Epidermal melanocyte (primary cell): Measurements from ENCODE around the gene PPP2R5E.
"Not testable (repeated sequence)": the region's sequence is repeated elsewhere in the genome, so short reads cannot be mapped to it uniquely, and the experiment has no call there.

Experiments
- DNase-seq: peaks from one replicate; pipeline ENCODE4 v3.0.0; 2011; ENCODE audit warnings: low spot score; ENCODE audit not compliant: insufficient read length

Gene PPP2R5E

GRCh38 chr14:63383776-63384367 is 159.3 kb downstream of the PPP2R5E start:
- no peak for DNase-seq

- no peak for DNase-seq
These were observed 164.7 kb downstream of the PPP2R5E start for GRCh38 chr14:63378444-63378843.

GRCh38 chr14:63375769-63376168 is 167.4 kb downstream of the PPP2R5E start:
- DNase-seq, result no peak

GRCh38 chr14:63371613-63372012 is 171.6 kb downstream of the PPP2R5E start:
- not testable (repeated sequence) for DNase-seq

- DNase-seq, result no peak
These were observed 172.1 kb downstream of the PPP2R5E start for GRCh38 chr14:63371033-63371432.

GRCh38 chr14:63367742-63368364 is 175.3 kb downstream of the PPP2R5E start:
- DNase-seq, result no peak

- DNase-seq, result no peak
These were observed 180.8 kb downstream of the PPP2R5E start for GRCh38 chr14:63362389-63362819.

GRCh38 chr14:63361790-63362189 is 181.4 kb downstream of the PPP2R5E start:
- no peak for DNase-seq

GRCh38 chr14:63357841-63358240 is 185.3 kb downstream of the PPP2R5E start:
- DNase-seq, result no peak

- DNase-seq, result no peak
These were observed 197.4 kb downstream of the PPP2R5E start for GRCh38 chr14:63345826-63346225.

GRCh38 chr14:63344336-63344735 is 198.8 kb downstream of the PPP2R5E start:
- no peak for DNase-seq

GRCh38 chr14:63343878-63344277 is 199.3 kb downstream of the PPP2R5E start:
- DNase-seq, result no peak

- no peak for DNase-seq
These were observed 200.8 kb downstream of the PPP2R5E start for GRCh38 chr14:63342371-63342770.

- no peak for DNase-seq
These were observed 214.1 kb downstream of the PPP2R5E start for GRCh38 chr14:63328787-63329737.

GRCh38 chr14:63326840-63327239 is 216.3 kb downstream of the PPP2R5E start:
- DNase-seq, result no peak

- DNase-seq, result no peak
These were observed 220.1 kb downstream of the PPP2R5E start for GRCh38 chr14:63322897-63323573.

GRCh38 chr14:63322472-63322871 is 220.7 kb downstream of the PPP2R5E start:
- no peak for DNase-seq
